SK-N-SH (cell line): ENCODE results near the gene B3GALT6.

ENCODE experiments used
- CHD2 ChIP-seq: fragments of 150-350 bp; IDR thresholded peaks from 2 replicates; pipeline ENCODE4 v1.6.1; 2018; ENCODE audit warnings: low read length; ENCODE audit not compliant: partially characterized antibody
- CTCF ChIP-seq: fragments of 200-600 bp; sonication (generic); IDR thresholded peaks from 2 replicates; pipeline ENCODE4 v1.6.1; 2017; ENCODE audit warnings: antibody characterized with exemption, mild to moderate bottlenecking, moderate library complexity
- EP300 ChIP-seq, 2 experiments: IDR thresholded peaks; 2 replicates each; pipeline versions ENCODE4 v1.4.0 to v1.6.1; 2012; ENCODE audit warnings: borderline replicate concordance in 1 of 2, low read depth in 1 of 2, low read length in 1 of 2
- MAX ChIP-seq: IDR thresholded peaks from 2 replicates; pipeline ENCODE4 v1.4.0; 2012; ENCODE audit warnings: low read depth
- MEF2A ChIP-seq: IDR thresholded peaks from 2 replicates; pipeline ENCODE4 v1.4.0; 2012; ENCODE audit warnings: low read depth, borderline replicate concordance
- MXI1 ChIP-seq: IDR thresholded peaks from 2 replicates; pipeline ENCODE4 v1.6.1; 2012; ENCODE audit warnings: mild to moderate bottlenecking, low read depth, low read length, improper control_type of control experiment
- NFIC ChIP-seq: IDR thresholded peaks from 2 replicates; pipeline ENCODE4 v1.4.0; 2012; ENCODE audit warnings: borderline replicate concordance
- PBX3 ChIP-seq: IDR thresholded peaks from 2 replicates; pipeline ENCODE4; 2012
- POLR2AphosphoS5 ChIP-seq: IDR thresholded peaks from 2 replicates; pipeline ENCODE4 v1.6.1; 2012; ENCODE audit warnings: low read depth, low read length
- RAD21 ChIP-seq: IDR thresholded peaks from 2 replicates; pipeline ENCODE4 v1.6.1; 2012; ENCODE audit warnings: mild to moderate bottlenecking, low read length
- USF2 ChIP-seq: fragments of 150-350 bp; IDR thresholded peaks from 2 replicates; pipeline ENCODE4 v1.6.1; 2017; ENCODE audit warnings: antibody characterized with exemption, low read length, low read depth, borderline replicate concordance
- YY1 ChIP-seq: IDR thresholded peaks from 2 replicates; pipeline ENCODE4 v1.4.0; 2012; ENCODE audit warnings: low read depth, mild to moderate bottlenecking

- TF ChIP-seq NFIC: no peak
- TF ChIP-seq CTCF: no peak
- no peak for TF ChIP-seq USF2
- TF ChIP-seq POLR2AphosphoS5: no peak
- TF ChIP-seq YY1: no peak
- TF ChIP-seq EP300 (IDR thresholded peaks at IDR 0.05; ENCODE audit: borderline replicate concordance in 1 of 2, low read depth in 1 of 2, low read length in 1 of 2): no peak
- TF ChIP-seq PBX3: no peak
- TF ChIP-seq MEF2A: no peak
- TF ChIP-seq CHD2: no peak
- no peak for TF ChIP-seq MAX
- TF ChIP-seq MXI1: no peak
- TF ChIP-seq RAD21: no peak
Observed at GRCh38 chr1:1208713-1209433, 23.2 kb upstream of the B3GALT6 start.
